Activated T-helper 1 cell treated with anti-CD3 and anti-CD28 coated beads, Interleukin-12 subunit alpha, Interleukin-12 subunit beta, Interleukin-2, Interleukin-4 antibody, amounts not matched to agents 30 ng/mL and 10 ng/mL and 1 ng/mL, durations not matched to agents 14 hours and 24 hours and 36 hours (primary cell): ENCODE data around the gene GFER. TPM values are rescaled to one million over a fixed set of nuclear protein-coding genes. Genes with fewer than 3 reads are reported as not detected.
"Not testable (repeated sequence)": the region's sequence is repeated elsewhere in the genome, so short reads cannot be mapped to it uniquely, and the experiment has no call there.

Source experiments
- DNase-seq: peaks from one replicate; pipeline ENCODE4 v3.0.0; 2021; ENCODE audit warnings: low spot score
- H3K27ac Mint-ChIP-seq: one replicate; pipeline ENCODE4 v1.8.0; 2021; ENCODE audit warnings: mild to moderate bottlenecking, mixed read lengths
- H3K27me3 Mint-ChIP-seq: one replicate; pipeline ENCODE4 v1.8.0; 2022; ENCODE audit warnings: mild to moderate bottlenecking, moderate library complexity, mixed read lengths; ENCODE audit not compliant: insufficient read depth
- H3K36me3 Mint-ChIP-seq: one replicate; pipeline ENCODE4 v1.8.0; 2021; ENCODE audit warnings: low read depth, mixed read lengths
- H3K4me1 Mint-ChIP-seq: one replicate; pipeline ENCODE4 v1.8.0; 2021; ENCODE audit warnings: low read depth, mixed read lengths
- H3K4me3 Mint-ChIP-seq: one replicate; pipeline ENCODE4 v1.8.0; 2021; ENCODE audit warnings: mild to moderate bottlenecking, moderate library complexity, mixed read lengths
- H3K9me3 Mint-ChIP-seq: one replicate; pipeline ENCODE4 v1.8.0; 2021; ENCODE audit warnings: mixed read lengths
- intact Hi-C: fragments of 100-400 bp; cut with micrococcal nuclease; formaldehyde crosslinking; loops from one replicate; pipeline ENCODE4 v1.15.1; 2024
- total RNA-seq: library from RNA; stranded (reverse); gene quantifications from 2 replicates; pipeline ENCODE4 v1.2.3, GENCODE V29; 2022

Gene GFER
- total RNA-seq, 1 donor from 2014 or later: 46.2 TPM

- H3K4me1 Mint-ChIP-seq: peaks cover 34% of the 10 kb centered on the region
- H3K9me3 Mint-ChIP-seq: no peaks in the 10 kb centered on the region
- no peaks in the 10 kb centered on the region for H3K27me3 Mint-ChIP-seq
- H3K27ac Mint-ChIP-seq: peak overlapping the region; percentile 90
- H3K4me3 Mint-ChIP-seq: peak overlapping the region; percentile 97
- intact Hi-C loops: no loop called here
- H3K36me3 Mint-ChIP-seq: peaks cover 44% of the 10 kb centered on the region
- no peak for DNase-seq
Measured at GRCh38 chr16:1960665-1961630, 23.0 kb upstream of the GFER start.

DNA sequence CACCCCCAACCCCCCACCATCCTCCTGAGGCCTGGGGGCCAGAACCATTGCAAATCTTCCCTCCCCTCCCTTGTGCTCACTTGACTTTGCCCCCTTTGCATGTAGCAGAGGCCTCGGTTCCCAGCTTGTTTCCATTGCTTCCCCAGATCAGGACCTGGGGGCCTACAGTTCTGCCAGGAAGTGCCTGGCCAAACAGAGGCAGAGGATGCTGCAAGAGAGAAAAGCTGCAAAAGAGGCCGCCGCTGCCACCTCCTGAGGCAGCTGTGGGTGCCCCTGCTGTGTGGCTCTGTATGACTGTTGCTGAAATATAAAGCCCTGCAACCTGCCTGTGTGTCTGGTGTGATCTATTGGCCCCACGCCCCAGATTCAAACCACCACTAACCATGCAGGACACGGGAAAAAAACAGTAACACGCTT lies 22.3 kb upstream of the GFER start:
- intact Hi-C loops: no loop called here
- Mint-ChIP-seq H3K27me3 (no peaks in the 10 kb centered on the region), H3K4me1 (peaks cover 34% of the 10 kb centered on the region), H3K4me3 (peak overlapping the region; percentile 100), H3K9me3 (no peaks in the 10 kb centered on the region), H3K27ac (peak overlapping the region; percentile 58), H3K36me3 (peaks cover 44% of the 10 kb centered on the region)
- no peak for DNase-seq

- Mint-ChIP-seq H3K4me3 (peak overlapping the region; percentile 100), H3K4me1 (peaks cover 34% of the 10 kb centered on the region), H3K27ac (peak overlapping the region; percentile 97), H3K36me3 (peaks cover 44% of the 10 kb centered on the region)
- H3K9me3 Mint-ChIP-seq, H3K27me3 Mint-ChIP-seq, intact Hi-C loops, DNase-seq: not testable (repeated sequence)
Measured at GRCh38 chr16:1962161-1963153, 21.5 kb upstream of the GFER start.

- Mint-ChIP-seq H3K27me3 (no peaks in the 10 kb centered on the region), H3K4me1 (peaks cover 34% of the 10 kb centered on the region), H3K27ac (peak overlapping the region; percentile 97), H3K4me3 (peak overlapping the region; percentile 100), H3K9me3 (no peaks in the 10 kb centered on the region), H3K36me3 (peaks cover 44% of the 10 kb centered on the region)
- intact Hi-C loops: loop anchor here (1.0 to 2.0 kb wide), 6 partner anchors 8 to 191 kb away; partner anchors contain the start of genes FAHD1, HAGH, MSRB1 and NUBP2
- DNase-seq: no peak
Measured at GRCh38 chr16:1963806-1964505, 20.0 kb upstream of the GFER start.

DNA sequence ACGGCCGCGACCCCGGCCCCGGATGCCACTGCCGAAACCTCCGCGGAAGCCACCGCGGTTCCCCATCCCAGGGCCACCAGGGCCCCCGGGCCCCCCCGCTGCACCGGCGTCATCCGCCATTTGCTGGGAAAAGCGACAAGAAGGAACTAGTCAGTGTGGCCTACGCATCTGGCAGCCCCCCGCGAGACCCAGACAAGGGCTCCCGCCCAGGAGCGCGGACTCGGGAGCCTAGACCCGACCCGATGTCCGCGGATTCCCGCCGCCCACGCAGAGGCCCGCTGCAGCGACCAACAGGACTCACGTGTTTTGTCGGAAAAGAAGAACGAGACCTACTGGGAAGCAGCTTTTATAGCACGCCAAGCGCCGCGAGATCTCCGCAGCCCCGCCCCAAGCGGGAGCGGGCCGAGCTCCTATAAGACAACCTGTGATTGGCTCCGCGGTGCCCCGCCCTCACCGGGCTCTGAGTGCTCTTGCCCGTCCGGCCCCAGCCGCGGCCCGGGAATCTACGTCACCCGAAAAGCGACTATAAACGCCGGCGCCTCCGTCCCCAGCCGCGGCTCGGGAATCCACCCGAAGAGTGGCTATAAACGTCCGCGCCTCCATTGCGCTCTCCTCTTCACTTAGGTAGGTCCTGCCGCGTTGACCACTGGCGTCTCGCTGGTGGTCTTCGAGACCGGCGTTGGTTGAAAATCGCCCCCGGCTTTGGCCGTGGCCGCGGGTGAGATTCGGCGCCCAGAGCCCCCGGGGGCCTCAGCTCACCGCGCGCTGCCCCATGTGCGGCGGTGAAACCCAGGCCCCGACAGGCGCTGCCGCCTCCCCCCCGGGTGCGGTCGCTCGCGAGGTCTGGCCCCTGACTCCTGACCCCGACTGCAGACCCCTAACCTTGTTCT lies 19.2 kb upstream of the GFER start, which contains the start of gene RPS2:
Gene RPS2 (minus strand): TSS at position 321 of the 890 bp plus-strand sequence. CDS start 201 bp downstream, at position 120.
- peaks cover 34% of the 10 kb centered on the region for H3K4me1 Mint-ChIP-seq
- DNase-seq: peak; percentile 99
- peaks cover 44% of the 10 kb centered on the region for H3K36me3 Mint-ChIP-seq
- no peaks in the 10 kb centered on the region for H3K27me3 Mint-ChIP-seq
- intact Hi-C loops: loop anchor here (1.0 to 2.0 kb wide), 6 partner anchors 8 to 191 kb away; partner anchors contain the start of genes FAHD1, HAGH, MSRB1 and NUBP2
- H3K27ac Mint-ChIP-seq: peak within 1 kb of the TSS; percentile 97
- peak within 1 kb of the TSS; percentile 100 for H3K4me3 Mint-ChIP-seq
- H3K9me3 Mint-ChIP-seq: no peaks in the 10 kb centered on the region

- peaks cover 29% of the 10 kb centered on the region for H3K4me1 Mint-ChIP-seq
- H3K27ac Mint-ChIP-seq: peak overlapping the region; percentile 94
- H3K36me3 Mint-ChIP-seq: peaks cover 41% of the 10 kb centered on the region
- no peak for DNase-seq
- no peaks in the 10 kb centered on the region for H3K27me3 Mint-ChIP-seq
- no peaks in the 10 kb centered on the region for H3K9me3 Mint-ChIP-seq
- intact Hi-C loops: loop anchor here (2.0 kb wide), 2 partner anchors 139 to 183 kb away; partner anchors contain the start of genes FAHD1, HAGH, NUBP2 and SPSB3
- H3K4me3 Mint-ChIP-seq: peak overlapping the region; percentile 100
Measured at GRCh38 chr16:1965396-1966001, 18.5 kb upstream of the GFER start.

DNA sequence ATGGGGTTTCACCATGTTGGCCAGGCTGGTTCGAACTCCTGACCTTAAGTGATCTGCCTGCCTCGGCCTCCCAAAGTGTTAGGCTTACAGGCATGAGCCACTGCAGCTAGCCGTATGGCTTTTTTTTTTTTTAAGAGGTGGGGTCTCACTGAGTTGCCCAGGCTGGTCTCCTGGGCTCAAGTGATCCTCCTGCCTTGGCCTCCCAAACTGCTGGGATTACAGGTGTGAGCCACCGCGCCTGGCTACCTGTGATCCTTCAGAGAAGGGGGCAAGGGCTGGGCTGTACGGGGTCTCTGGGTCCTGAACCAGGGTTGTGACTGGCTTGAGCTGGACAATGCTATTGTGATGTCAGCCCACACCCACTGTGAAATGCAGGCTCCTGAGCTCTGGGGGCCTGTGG lies 17.5 kb upstream of the GFER start, which contains the start of gene RNF151:
Gene RNF151 (plus strand): TSS at position 397 of the 400 bp plus-strand sequence. CDS start 26 bp downstream, outside the sequence.
- DNase-seq: no peak
- Mint-ChIP-seq H3K4me1 (peaks cover 25% of the 10 kb centered on the region), H3K27ac (peak within 1 kb of the TSS; percentile 94), H3K9me3 (no peaks in the 10 kb centered on the region), H3K27me3 (no peaks in the 10 kb centered on the region), H3K36me3 (peaks cover 33% of the 10 kb centered on the region), H3K4me3 (peak within 1 kb of the TSS; percentile 100)
- intact Hi-C loops: no loop called here

GRCh38 chr16:1968146-1968953 lies 15.6 kb upstream of the GFER start:
- DNase-seq: no peak
- H3K27me3 Mint-ChIP-seq: no peaks in the 10 kb centered on the region
- H3K4me1 Mint-ChIP-seq: peaks cover 26% of the 10 kb centered on the region
- no peaks in the 10 kb centered on the region for H3K9me3 Mint-ChIP-seq
- no peak overlapping the region for H3K27ac Mint-ChIP-seq
- intact Hi-C loops: no loop called here
- H3K36me3 Mint-ChIP-seq: peaks cover 25% of the 10 kb centered on the region
- no peak overlapping the region for H3K4me3 Mint-ChIP-seq

- intact Hi-C loops: loop anchor here (1.0 to 5.0 kb wide), 6 partner anchors 8 to 551 kb away; partner anchors contain the start of genes CRAMP1, GFER, IFT140 and NDUFB10
- peak within 1 kb of the TSS; percentile 97 for H3K4me3 Mint-ChIP-seq
- H3K9me3 Mint-ChIP-seq: no peaks in the 10 kb centered on the region
Measured at GRCh38 chr16:1971796-1972489, 12.1 kb upstream of the GFER start, which contains the start of gene TBL3. Gene TBL3 (plus strand): TSS chr16:1972053. CDS start chr16:1972165, 112 bp downstream.

DNA sequence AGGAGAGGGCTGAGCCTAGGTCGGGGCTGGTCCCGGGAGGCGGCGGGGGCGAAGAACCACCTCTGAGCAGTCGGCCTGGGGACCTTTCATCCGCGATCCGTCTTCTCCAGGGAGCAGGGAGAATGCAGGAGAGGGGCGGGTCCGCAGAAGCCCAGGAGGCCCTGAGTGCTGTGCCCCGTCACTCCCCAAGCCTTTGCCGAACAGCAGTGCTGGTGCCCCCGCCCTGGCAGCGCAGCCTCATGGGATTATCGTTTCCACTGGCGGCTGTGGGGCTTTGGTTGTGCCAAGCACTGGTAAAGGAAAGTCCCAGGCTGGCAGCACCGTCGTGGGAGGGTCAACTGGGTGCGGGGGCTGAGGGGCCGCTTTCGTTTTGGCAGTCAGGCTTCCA lies 11.5 kb upstream of the GFER start:
- DNase-seq: no peak
- H3K36me3 Mint-ChIP-seq: peaks cover 20% of the 10 kb centered on the region
- H3K27ac Mint-ChIP-seq: peak overlapping the region; percentile 74
- intact Hi-C loops: loop anchor here (1.0 to 5.0 kb wide), 4 partner anchors 8 to 552 kb away; partner anchors contain the start of genes CRAMP1, GFER, IFT140 and RPS2
- no peaks in the 10 kb centered on the region for H3K9me3 Mint-ChIP-seq
- peak overlapping the region; percentile 97 for H3K4me3 Mint-ChIP-seq
- H3K27me3 Mint-ChIP-seq: no peaks in the 10 kb centered on the region
- peaks cover 19% of the 10 kb centered on the region for H3K4me1 Mint-ChIP-seq

More at GRCh38 chr16:1971796-1972489, 12.1 kb upstream of the GFER start, which contains the start of gene TBL3:
- Mint-ChIP-seq H3K27ac (peak within 1 kb of the TSS; percentile 99), H3K4me1 (peaks cover 19% of the 10 kb centered on the region), H3K27me3 (no peaks in the 10 kb centered on the region), H3K36me3 (peaks cover 18% of the 10 kb centered on the region)
- peak; percentile 97 for DNase-seq
